HepG2 (cell line): Measurements from ENCODE around the gene CAPN9. TPM values are rescaled to one million over a fixed set of nuclear protein-coding genes. Genes with fewer than 3 reads are reported as not detected.
A peak's percentile ranks its signal among the peaks of the same experiment; 100 is the strongest.

Experiments used
- BCL3 ChIP-seq: sonication (generic); formaldehyde crosslinking; IDR thresholded peaks from 2 replicates; pipeline ENCODE4 v1.5.1; 2020; ENCODE audit warnings: mild to moderate bottlenecking, missing genetic modification reagents, moderate library complexity
- ELF1 ChIP-seq: sonication (generic); formaldehyde crosslinking; IDR thresholded peaks from 2 replicates; pipeline ENCODE4 v1.4.0; 2020; ENCODE audit warnings: missing genetic modification reagents
- FOXA3 ChIP-seq: IDR thresholded peaks from 2 replicates; pipeline ENCODE4 v1.6.1; 2016; ENCODE audit warnings: missing genetic modification reagents, missing compliant biosample characterization
- FOXM1 ChIP-seq: sonication (generic); formaldehyde crosslinking; IDR thresholded peaks from 2 replicates; pipeline ENCODE4 v1.5.0; 2020; ENCODE audit warnings: missing genetic modification reagents
- FOXO4 ChIP-seq: sonication (generic); formaldehyde crosslinking; conservative IDR thresholded peaks from 2 replicates; pipeline ENCODE4 v1.8.1; 2023; ENCODE audit warnings: missing genetic modification reagents
- GMEB1 ChIP-seq: sonication (generic); formaldehyde crosslinking; IDR thresholded peaks from 2 replicates; pipeline ENCODE4 v1.5.1; 2020; ENCODE audit warnings: missing genetic modification reagents, mild to moderate bottlenecking, borderline replicate concordance
- IRF2 ChIP-seq: IDR thresholded peaks from 2 replicates; pipeline ENCODE4 v1.6.1; 2018; ENCODE audit warnings: missing genetic modification reagents, missing compliant biosample characterization
- IRX3 ChIP-seq: sonication (generic); formaldehyde crosslinking; IDR thresholded peaks from 2 replicates; pipeline ENCODE4 v1.8.1; 2023; ENCODE audit warnings: mild to moderate bottlenecking, low read depth, missing genetic modification reagents, borderline replicate concordance
- JUN ChIP-seq: sonication (generic); formaldehyde crosslinking; IDR thresholded peaks from 2 replicates; pipeline ENCODE4 v1.4.0; 2020; ENCODE audit warnings: mild to moderate bottlenecking, missing genetic modification reagents
- LBX2 ChIP-seq: sonication (generic); formaldehyde crosslinking; IDR thresholded peaks from 2 replicates; pipeline ENCODE4 v1.5.0; 2020; ENCODE audit warnings: missing genetic modification reagents, mild to moderate bottlenecking, borderline replicate concordance
- MED13 ChIP-seq: sonication (generic); formaldehyde crosslinking; IDR thresholded peaks from 2 replicates; pipeline ENCODE4 v1.5.0; 2020; ENCODE audit warnings: missing genetic modification reagents
- PHF20 ChIP-seq: sonication (generic); formaldehyde crosslinking; IDR thresholded peaks from 2 replicates; pipeline ENCODE4 v1.5.0; 2020; ENCODE audit warnings: mild to moderate bottlenecking, missing genetic modification reagents
- POGK ChIP-seq: sonication (generic); formaldehyde crosslinking; conservative IDR thresholded peaks from 2 replicates; pipeline ENCODE4 v1.8.0; 2022; ENCODE audit warnings: mild to moderate bottlenecking, moderate library complexity, missing genetic modification reagents
- RBFOX2 ChIP-seq: fragments of 200-400 bp; formaldehyde crosslinking; IDR thresholded peaks from 2 replicates; pipeline ENCODE4 v1.6.1; 2017; ENCODE audit warnings: low read depth, mild to moderate bottlenecking, low read length
- TEAD2 ChIP-seq: sonication (generic); formaldehyde crosslinking; IDR thresholded peaks from 2 replicates; pipeline ENCODE4 v1.9.0; 2021; ENCODE audit warnings: missing genetic modification reagents
- TGIF2 ChIP-seq: IDR thresholded peaks from 2 replicates; pipeline ENCODE4 v1.6.1; 2016; ENCODE audit warnings: control low read depth, missing compliant biosample characterization
- ZBTB2 ChIP-seq: sonication (generic); formaldehyde crosslinking; IDR thresholded peaks from 2 replicates; pipeline ENCODE4 v1.8.0; 2022; ENCODE audit warnings: low read depth, missing genetic modification reagents
- ZBTB8A ChIP-seq: sonication (generic); formaldehyde crosslinking; IDR thresholded peaks from 2 replicates; pipeline ENCODE4 v1.4.0; 2020; ENCODE audit warnings: mild to moderate bottlenecking, low read depth, missing genetic modification reagents, borderline replicate concordance
- ZNF780A ChIP-seq: sonication (generic); formaldehyde crosslinking; IDR thresholded peaks from 2 replicates; pipeline ENCODE4 v1.8.0; 2022; ENCODE audit warnings: mild to moderate bottlenecking, missing genetic modification reagents, moderate library complexity
- polyA plus RNA-seq, 8 experiments: library from polyadenylated mRNA; depleted of rRNA in 3 of 8; stranded (reverse) in 7 of 8; unstranded in 1 of 8; fragments of >200 nt; fragmentation: Illumina TruSeq in 4 of 8; extraction: Trizol in 4 of 8; gene quantifications; 2 replicates each; pipeline versions ENCODE4 v1.2.1 to v1.2.3, GENCODE V29; 2011 to 2016; ENCODE audit warnings: low read depth in 4 of 8, missing spikeins in 1 of 8, mixed read lengths in 1 of 8; ENCODE audit not compliant: insufficient read depth in 1 of 8
- total RNA-seq, 5 experiments: library from RNA; depleted of rRNA; stranded (reverse); fragments of >200 nt; fragmentation: Illumina TruSeq; extraction: Trizol; gene quantifications; 2 replicates each; pipeline ENCODE4 v1.2.3, GENCODE V29; 2016; ENCODE audit warnings: low read depth in 1 of 5

CAPN9 gene
- total and polyA plus RNA-seq, 2 of the 13 experiments (the other 11 are each of a cell fraction or from before 2014, with no cell fraction given), result 0.04 to 0.31 TPM

- TF ChIP-seq GMEB1 (CRISPR knock-in tag), result no peak
- peak; percentile 75 for TF ChIP-seq RBFOX2
- TF ChIP-seq FOXA3 (CRISPR knock-in tag), result no peak
- TF ChIP-seq TGIF2 (CRISPR knock-in tag), result no peak
- TF ChIP-seq FOXM1 (CRISPR knock-in tag), result no peak
- no peak for TF ChIP-seq MED13
- TF ChIP-seq JUN (CRISPR knock-in tag), result no peak
- TF ChIP-seq IRX3 (CRISPR knock-in tag), result 0 out of 2 replicates have a peak, but pooled peaks have one; percentile 0
- no peak for TF ChIP-seq POGK (CRISPR knock-in tag)
- 0 out of 2 replicates have a peak, but pooled peaks have one; percentile 57 for TF ChIP-seq FOXO4 (CRISPR knock-in tag)
- TF ChIP-seq IRF2 (CRISPR knock-in tag), result no peak
- TF ChIP-seq BCL3 (CRISPR knock-in tag), result no peak
- TF ChIP-seq ZBTB8A, result no peak
- TF ChIP-seq LBX2 (CRISPR knock-in tag), result no peak
- no peak for TF ChIP-seq ZBTB2 (CRISPR knock-in tag)
- no peak for TF ChIP-seq PHF20 (CRISPR knock-in tag)
- no peak for TF ChIP-seq ELF1 (CRISPR knock-in tag)
- TF ChIP-seq ZNF780A (CRISPR knock-in tag), result no peak
- no peak for TF ChIP-seq TEAD2 (CRISPR knock-in tag)
Observed at GRCh38 chr1:230707732-230708630, 39.2 kb upstream of the CAPN9 start (continued).
